Keratinocyte (primary cell): ENCODE data around the gene RIPOR2. TPM values are rescaled to one million over a fixed set of nuclear protein-coding genes. Genes with fewer than 3 reads are reported as not detected.

Experiments used
- DNase-seq: peaks from one replicate; pipeline ENCODE4 v3.0.0-alpha.2; 2011; ENCODE audit warnings: low read depth, missing footprints, low spot score
- FAIRE-seq: peaks from 2 replicates; lab custom pipeline; 2011; peaks lifted over from hg19 to GRCh38; lab: Jason Lieb, UNC
- H2AFZ ChIP-seq: 2 replicates; pipeline ENCODE4 v1.6.0; 2012; ENCODE audit warnings: low read length, control low read depth, inconsistent platforms; ENCODE audit not compliant: control insufficient read depth
- H3K27ac ChIP-seq: 2 replicates; pipeline ENCODE4 v1.5.1; 2011; ENCODE audit warnings: low read length; ENCODE audit not compliant: control insufficient read depth, insufficient read depth
- H3K27me3 ChIP-seq: 3 replicates; pipeline ENCODE4 v1.6.0; 2011; ENCODE audit warnings: low read length; ENCODE audit not compliant: control insufficient read depth, insufficient read depth; ENCODE audit errors: extremely low read depth
- H3K36me3 ChIP-seq, 2 experiments: 2 replicates in 1 of 2; 3 replicates in 1 of 2; pipeline ENCODE4 v1.5.1; 2011; ENCODE audit warnings: low read length in 2 of 2, mild to moderate bottlenecking in 1 of 2; ENCODE audit not compliant: control insufficient read depth in 2 of 2, insufficient read depth in 2 of 2; ENCODE audit errors: extremely low read depth in 1 of 2
- H3K4me1 ChIP-seq: 3 replicates; pipeline ENCODE4 v1.5.1; 2011; ENCODE audit warnings: low read length; ENCODE audit not compliant: control insufficient read depth, insufficient read depth; ENCODE audit errors: extremely low read depth
- H3K4me2 ChIP-seq: 3 replicates; pipeline ENCODE4 v1.6.0; 2011; ENCODE audit warnings: low read depth, low read length; ENCODE audit not compliant: control insufficient read depth, insufficient read depth; ENCODE audit errors: extremely low read depth
- H3K4me3 ChIP-seq, 3 experiments: fragments of 200-600 bp in 1 of 3; sonication (generic) in 1 of 3; 2 replicates in 2 of 3; 3 replicates in 1 of 3; pipeline ENCODE4 v1.5.1; 2011 to 2016; ENCODE audit warnings: low read length in 3 of 3, mild to moderate bottlenecking in 3 of 3, control low read depth in 2 of 3, inconsistent platforms in 1 of 3, low read depth in 1 of 3, mixed read lengths in 1 of 3, mixed run types in 1 of 3, moderate library complexity in 1 of 3; ENCODE audit not compliant: control insufficient read depth in 2 of 3, insufficient read depth in 2 of 3; ENCODE audit errors: extremely low read depth in 1 of 3
- H3K79me2 ChIP-seq: 2 replicates; pipeline ENCODE4 v1.6.0; 2012; ENCODE audit warnings: low read length; ENCODE audit not compliant: control insufficient read depth, insufficient read depth
- H3K9ac ChIP-seq: 3 replicates; pipeline ENCODE4 v1.6.0; 2011; ENCODE audit warnings: low read length; ENCODE audit not compliant: control insufficient read depth, insufficient read depth; ENCODE audit errors: extremely low read depth
- H3K9me1 ChIP-seq: 3 replicates; pipeline ENCODE4 v1.6.0; 2011; ENCODE audit warnings: low read length; ENCODE audit not compliant: control insufficient read depth, insufficient read depth; ENCODE audit errors: extremely low read depth
- H3K9me3 ChIP-seq: 2 replicates; pipeline ENCODE4 v1.5.1; 2012; ENCODE audit warnings: low read depth, low read length; ENCODE audit not compliant: control insufficient read depth
- H4K20me1 ChIP-seq: 3 replicates; pipeline ENCODE4 v1.6.0; 2011; ENCODE audit warnings: low read length; ENCODE audit not compliant: control insufficient read depth, insufficient read depth; ENCODE audit errors: extremely low read depth
- CTCF ChIP-seq, 3 experiments: IDR thresholded peaks in 1 of 3; conservative IDR thresholded peaks in 1 of 3; optimal IDR thresholded peaks in 1 of 3; 2 replicates in 2 of 3; 3 replicates in 1 of 3; pipeline versions ENCODE3 to v1.5.1; 2011; ENCODE audit warnings: low read length in 3 of 3, mild to moderate bottlenecking in 3 of 3, moderate library complexity in 2 of 3, control low read depth in 1 of 3, inconsistent platforms in 1 of 3; ENCODE audit not compliant: insufficient read depth in 2 of 3; ENCODE audit errors: extremely low read depth in 1 of 3
- EZH2 ChIP-seq: IDR thresholded peaks from one replicate; pipeline ENCODE4 v1.6.1; 2012; ENCODE audit warnings: inconsistent platforms, mild to moderate bottlenecking, low read length, moderate library complexity
- dilution Hi-C: fragments of 300-500 bp; cut with MboI; formaldehyde crosslinking; loops from one replicate; pipeline ENCODE4 v1.7.0; 2020; ENCODE audit warnings: low sequenced_read_pairs; ENCODE audit not compliant: extremely low pct_ligation_motif_present
- polyA plus RNA-seq, 5 experiments: library from polyadenylated mRNA; depleted of rRNA in 3 of 5; stranded (reverse) in 3 of 5; stranded (forward) in 1 of 5; unstranded in 1 of 5; fragments of >200 nt; gene quantifications; 1 replicate in 1 of 5; 2 replicates in 3 of 5; 3 replicates in 1 of 5; pipeline versions ENCODE4 v1.2.1 to v1.2.3, GENCODE V29; 2011 to 2012; ENCODE audit warnings: missing spikeins in 2 of 5, low read depth in 1 of 5, low replicate concordance in 1 of 5

The RIPOR2 gene
- polyA plus RNA-seq, 1 donor (not counting 4 experiments of a cell fraction or from before 2014, with no cell fraction given), result 0.07 TPM

DNA sequence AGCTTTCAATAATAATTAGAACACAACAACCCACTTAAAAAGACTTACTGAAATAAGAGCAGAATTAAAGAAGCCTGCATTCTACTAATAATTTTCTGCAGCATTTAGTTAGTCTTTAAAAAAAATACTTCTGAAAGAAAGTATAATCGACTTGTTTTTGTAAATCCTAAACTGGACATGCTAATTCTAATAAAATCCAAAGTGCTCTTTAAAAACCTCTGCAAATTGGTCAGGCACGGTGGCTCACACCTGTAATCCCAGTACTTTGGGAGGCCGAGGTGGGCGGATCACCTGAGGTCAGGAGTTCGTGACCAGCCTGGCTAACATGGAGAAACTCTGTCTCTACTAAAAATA is 79.5 kb downstream of the RIPOR2 start:
- Histone ChIP-seq H2AFZ (no peak overlapping the region), H3K27me3 (no peaks in the 10 kb centered on the region), H3K9ac (no peak overlapping the region), H3K9me1 (no peaks in the 10 kb centered on the region), H3K4me2 (no peak overlapping the region), H3K79me2 (no peaks in the 10 kb centered on the region), H3K4me1 (peaks cover 22% of the 10 kb centered on the region), H3K27ac (no peak overlapping the region), H3K9me3 (no peaks in the 10 kb centered on the region), H3K4me3 (no peak overlapping the region), H4K20me1 (no peaks in the 10 kb centered on the region), H3K36me3 (no peaks in the 10 kb centered on the region)
- DNase-seq (no peak), FAIRE-seq (no peak)
- no peak for TF ChIP-seq EZH2
- no peak for TF ChIP-seq CTCF (optimal IDR thresholded peaks at IDR 0.05 in 1 of 3, IDR thresholded peaks at IDR 0.05 in 1 of 3, conservative IDR thresholded peaks at IDR 0.05 in 1 of 3; ENCODE audit: extremely low read depth in 1 of 3, insufficient read depth in 2 of 3, low read length in 3 of 3)
- dilution Hi-C loops, result loop anchor here (25.0 kb wide), 1 partner anchor 131 kb away; no protein-coding TSS in a partner anchor

- no peaks in the 10 kb centered on the region for H3K79me2 ChIP-seq
- FAIRE-seq, result peak; percentile 52
- no peak overlapping the region for H3K9ac ChIP-seq
- no peaks in the 10 kb centered on the region for H3K27me3 ChIP-seq
- H3K36me3 ChIP-seq, result no peaks in the 10 kb centered on the region
- H3K4me3 ChIP-seq, result no peak overlapping the region
- peak overlapping the region; percentile 9 for H3K4me2 ChIP-seq
- H3K9me3 ChIP-seq, result no peaks in the 10 kb centered on the region
- no peak overlapping the region for H2AFZ ChIP-seq
- H3K27ac ChIP-seq, result no peak overlapping the region
- no peaks in the 10 kb centered on the region for H3K9me1 ChIP-seq
- no peak for DNase-seq
- dilution Hi-C loops, result loop anchor here (25.0 kb wide), 1 partner anchor 132 kb away; no protein-coding TSS in a partner anchor
- TF ChIP-seq CTCF (optimal IDR thresholded peaks at IDR 0.05 in 1 of 3, IDR thresholded peaks at IDR 0.05 in 1 of 3, conservative IDR thresholded peaks at IDR 0.05 in 1 of 3; ENCODE audit: extremely low read depth in 1 of 3, insufficient read depth in 2 of 3, low read length in 3 of 3) (peak; percentile 77 to 91 (median 85)), EZH2 (no peak)
- H3K4me1 ChIP-seq, result peaks cover 22% of the 10 kb centered on the region
- H4K20me1 ChIP-seq, result no peaks in the 10 kb centered on the region
Observed at GRCh38 chr6:24855395-24856245, 80.1 kb downstream of the RIPOR2 start.
